Upper lobe of left lung (tissue), 4 donors: ENCODE measurements around the gene TMTC1.

Experiments
- EP300 ChIP-seq, 4 donors: sonication (generic); formaldehyde crosslinking; IDR thresholded peaks; one replicate each; pipeline ENCODE4 v1.5.1; 2017; ENCODE audit warnings: antibody characterized with exemption in 4 of 4, control low read depth in 2 of 4
- POLR2A ChIP-seq, 4 donors: fragments of 450-650 bp; IDR thresholded peaks; one replicate each; pipeline ENCODE4 v1.5.1; 2016 to 2017; ENCODE audit warnings: antibody characterized with exemption in 4 of 4, mild to moderate bottlenecking in 2 of 4
- POLR2AphosphoS5 ChIP-seq, 2 donors: sonication (generic); formaldehyde crosslinking; IDR thresholded peaks; one replicate each; pipeline ENCODE4 v1.5.1; 2017; ENCODE audit warnings: antibody characterized with exemption in 2 of 2
- TF ChIP-seq, protein P1 (sequence below), 6 experiments: fragments of 450-650 bp in 4 of 6; fragments of 200-600 bp in 2 of 6; sonication (generic) in 2 of 6; IDR thresholded peaks; one replicate each; pipeline ENCODE4 v1.5.1; 2016 to 2019; ENCODE audit warnings: antibody characterized with exemption in 6 of 6

- TF ChIP-seq EP300 (IDR thresholded peaks at IDR 0.05) (no peak), POLR2AphosphoS5 (IDR thresholded peaks at IDR 0.05) (no peak), POLR2A (IDR thresholded peaks at IDR 0.05) (no peak)
- TF ChIP-seq, protein P1, sequence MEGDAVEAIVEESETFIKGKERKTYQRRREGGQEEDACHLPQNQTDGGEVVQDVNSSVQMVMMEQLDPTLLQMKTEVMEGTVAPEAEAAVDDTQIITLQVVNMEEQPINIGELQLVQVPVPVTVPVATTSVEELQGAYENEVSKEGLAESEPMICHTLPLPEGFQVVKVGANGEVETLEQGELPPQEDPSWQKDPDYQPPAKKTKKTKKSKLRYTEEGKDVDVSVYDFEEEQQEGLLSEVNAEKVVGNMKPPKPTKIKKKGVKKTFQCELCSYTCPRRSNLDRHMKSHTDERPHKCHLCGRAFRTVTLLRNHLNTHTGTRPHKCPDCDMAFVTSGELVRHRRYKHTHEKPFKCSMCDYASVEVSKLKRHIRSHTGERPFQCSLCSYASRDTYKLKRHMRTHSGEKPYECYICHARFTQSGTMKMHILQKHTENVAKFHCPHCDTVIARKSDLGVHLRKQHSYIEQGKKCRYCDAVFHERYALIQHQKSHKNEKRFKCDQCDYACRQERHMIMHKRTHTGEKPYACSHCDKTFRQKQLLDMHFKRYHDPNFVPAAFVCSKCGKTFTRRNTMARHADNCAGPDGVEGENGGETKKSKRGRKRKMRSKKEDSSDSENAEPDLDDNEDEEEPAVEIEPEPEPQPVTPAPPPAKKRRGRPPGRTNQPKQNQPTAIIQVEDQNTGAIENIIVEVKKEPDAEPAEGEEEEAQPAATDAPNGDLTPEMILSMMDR (IDR thresholded peaks at IDR 0.05), result no peak
Measured at GRCh38 chr12:29516431-29516875, 267.3 kb downstream of the TMTC1 start.
